ENCODE results near the gene LEKR1.

GRCh38 chr3:156952011-156952410 is 125.9 kb downstream of the LEKR1 start:
- TF ChIP-seq CTCF (IDR thresholded peaks at IDR 0.05; ENCODE audit: low read length): no peak
- no peak for TF ChIP-seq EZH2phosphoT487 (IDR thresholded peaks at IDR 0.05; ENCODE audit: low read length)
